PC-3 (cell line): ENCODE results near the gene FRMPD4. TPM values are rescaled to one million over a fixed set of nuclear protein-coding genes. Genes with fewer than 3 reads are reported as not detected.

ENCODE experiments used
- ATAC-seq: fragments of 200-7000 bp; cut with Tn5 transposase; 2 replicates; pipeline ENCODE4 v1.9.1; 2020; ENCODE audit warnings: mild to moderate bottlenecking, moderate library complexity
- BruUV-seq: library from RNA; stranded (reverse); fragments of 400-500 nt; replicated peaks from 2 replicates; lab custom pipeline; 2021; lab: Mats Ljungman, UMichigan
- CTCF ChIA-PET: fragments of 300-600 bp; sonication (Branson Sonifier 250); formaldehyde crosslinking; loops from one replicate; lab custom pipeline; 2022; ENCODE audit warnings: antibody characterized with exemption; lab: Charles Lee
- POLR2A ChIA-PET: fragments of 300-600 bp; sonication (Branson Sonifier 250); formaldehyde crosslinking; loops from one replicate; lab custom pipeline; 2022; ENCODE audit warnings: antibody characterized with exemption; ENCODE audit not compliant: unreplicated experiment; lab: Charles Lee
- DNase-seq: peaks from one replicate; pipeline ENCODE4 v3.0.0-alpha.2; 2015
- H2AFZ ChIP-seq: fragments of 300-600 bp; sonication (generic); 2 replicates; pipeline ENCODE4 v1.6.0; 2016; ENCODE audit warnings: antibody characterized with exemption, low read length
- H3F3A ChIP-seq: fragments of 300-600 bp; sonication (generic); one replicate; pipeline ENCODE4 v1.6.0; 2017; ENCODE audit warnings: antibody characterized with exemption, low read length, control low read depth, mild to moderate bottlenecking; ENCODE audit not compliant: unreplicated experiment
- H3K27ac ChIP-seq: fragments of 300-600 bp; sonication (generic); 2 replicates; pipeline ENCODE4 v1.5.1; 2016; ENCODE audit warnings: mild to moderate bottlenecking, low read length
- H3K27me3 ChIP-seq: fragments of 300-600 bp; sonication (generic); 2 replicates; pipeline ENCODE4 v1.6.1; 2016; ENCODE audit warnings: low read length, mixed read lengths
- H3K36me3 ChIP-seq: fragments of 300-600 bp; sonication (generic); 2 replicates; pipeline ENCODE4 v1.6.1; 2016; ENCODE audit warnings: low read depth, mixed run types, low read length, mixed read lengths
- H3K4me1 ChIP-seq: fragments of 300-600 bp; sonication (generic); 2 replicates; pipeline ENCODE4 v1.5.1; 2016; ENCODE audit warnings: low read length; ENCODE audit not compliant: insufficient read depth
- H3K4me2 ChIP-seq: fragments of 300-600 bp; sonication (generic); 2 replicates; pipeline ENCODE4 v1.6.0; 2016; ENCODE audit warnings: low read length
- H3K4me3 ChIP-seq: fragments of 300-600 bp; sonication (generic); 2 replicates; pipeline ENCODE4 v1.5.1; 2016; ENCODE audit warnings: mild to moderate bottlenecking, low read length, mixed read lengths
- H3K79me2 ChIP-seq: fragments of 300-600 bp; sonication (generic); 2 replicates; pipeline ENCODE4 v1.6.1; 2017; ENCODE audit warnings: low read length, mixed read lengths
- H3K9ac ChIP-seq: fragments of 300-600 bp; sonication (generic); 2 replicates; pipeline ENCODE4 v1.6.0; 2016; ENCODE audit warnings: mild to moderate bottlenecking, low read length
- H3K9me2 ChIP-seq: fragments of 300-600 bp; sonication (generic); replicated peaks from 2 replicates; pipeline ENCODE4 v1.6.1; 2016; ENCODE audit warnings: mixed run types, low read length, mixed read lengths
- H3K9me3 ChIP-seq: fragments of 300-600 bp; sonication (generic); 2 replicates; pipeline ENCODE4 v1.6.1; 2016; ENCODE audit warnings: low read length, mixed read lengths
- H4K20me1 ChIP-seq: fragments of 300-600 bp; sonication (generic); 2 replicates; pipeline ENCODE4 v1.6.1; 2016; ENCODE audit warnings: low read length, mixed read lengths
- CTCF ChIP-seq: fragments of 300-600 bp; sonication (generic); conservative IDR thresholded peaks from 2 replicates; pipeline ENCODE4 v1.5.1; 2017; ENCODE audit warnings: antibody characterized with exemption, low read depth, mild to moderate bottlenecking, low read length
- EZH2 ChIP-seq: fragments of 300-600 bp; sonication (generic); IDR thresholded peaks from one replicate; pipeline ENCODE4 v1.6.1; 2017; ENCODE audit warnings: antibody characterized with exemption, mild to moderate bottlenecking, low read length; ENCODE audit not compliant: unreplicated experiment
- EZH2phosphoT487 ChIP-seq: fragments of 300-600 bp; sonication (generic); IDR thresholded peaks from 2 replicates; pipeline ENCODE4 v1.6.1; 2018; ENCODE audit warnings: mild to moderate bottlenecking, antibody characterized with exemption, low read length, borderline replicate concordance
- intact Hi-C: fragments of 100-400 bp; cut with micrococcal nuclease; formaldehyde crosslinking; loops from 2 replicates; pipeline ENCODE4 v1.9.0; 2023
- total RNA-seq: library from RNA; depleted of rRNA; stranded (reverse); fragments of >200 nt; gene quantifications from 2 replicates; pipeline ENCODE4 v1.2.3, GENCODE V29; 2014

The FRMPD4 gene
- total RNA-seq, 1 experiment from 2014 or later: 0.15 TPM

DNA sequence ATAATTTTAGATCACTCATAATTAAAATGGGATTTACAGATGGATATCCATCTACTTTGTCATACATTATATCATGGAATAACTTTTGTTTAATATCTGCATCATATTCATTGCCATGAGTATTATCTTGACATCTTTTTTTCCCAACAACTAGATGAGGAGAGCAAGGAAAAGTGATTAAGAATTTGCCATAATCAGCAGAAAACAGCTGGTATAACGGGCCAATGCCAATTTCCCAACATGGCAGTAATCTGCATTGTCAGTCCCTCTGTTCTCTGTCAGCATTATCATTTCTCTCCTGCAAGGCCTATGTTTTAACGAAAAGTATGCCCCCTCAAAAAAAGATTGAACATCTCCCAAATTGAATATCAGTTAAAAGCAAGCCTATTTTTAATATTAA is 314.0 kb downstream of the FRMPD4 start:
- Histone ChIP-seq H3K9me2 (no peaks in the 10 kb centered on the region), H3K4me3 (no peak overlapping the region), H3K79me2 (no peaks in the 10 kb centered on the region), H3K4me1 (peaks cover 5% of the 10 kb centered on the region), H3K9ac (no peak overlapping the region), H3K27me3 (no peaks in the 10 kb centered on the region), H3K27ac (no peak overlapping the region), H2AFZ (no peak overlapping the region), H4K20me1 (no peaks in the 10 kb centered on the region), H3K9me3 (no peaks in the 10 kb centered on the region), H3K36me3 (no peaks in the 10 kb centered on the region), H3K4me2 (no peak overlapping the region), H3F3A (no peaks in the 10 kb centered on the region)
- no TSS peak for BruUV-seq
- POLR2A ChIA-PET: no interaction called here
- intact Hi-C loops: no loop called here
- DNase-seq (no peak), ATAC-seq (no peak)
- CTCF ChIA-PET: no interaction called here
- no peak for TF ChIP-seq EZH2phosphoT487
- TF ChIP-seq EZH2: no peak
- no peak for TF ChIP-seq CTCF

DNA sequence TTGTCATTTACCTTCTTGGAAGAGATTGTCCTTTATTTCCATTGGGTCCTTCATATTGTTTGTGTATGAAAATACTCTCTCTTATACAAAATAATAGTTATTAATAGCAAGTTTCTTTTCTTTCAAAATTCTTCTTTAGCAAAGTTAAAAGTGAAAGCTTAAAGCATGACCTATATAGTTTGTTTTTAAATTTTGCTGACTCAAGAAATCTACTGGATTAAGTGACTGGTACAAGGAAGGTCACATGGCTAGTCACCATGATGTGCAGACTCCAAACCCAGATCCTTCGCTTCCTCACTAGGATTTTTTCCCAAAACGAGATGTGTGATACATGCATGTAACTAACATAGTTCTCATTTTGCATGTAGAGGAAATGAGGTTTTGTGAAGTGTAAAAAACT is 322.7 kb downstream of the FRMPD4 start:
- no peak overlapping the region for H3K9ac ChIP-seq

DNA sequence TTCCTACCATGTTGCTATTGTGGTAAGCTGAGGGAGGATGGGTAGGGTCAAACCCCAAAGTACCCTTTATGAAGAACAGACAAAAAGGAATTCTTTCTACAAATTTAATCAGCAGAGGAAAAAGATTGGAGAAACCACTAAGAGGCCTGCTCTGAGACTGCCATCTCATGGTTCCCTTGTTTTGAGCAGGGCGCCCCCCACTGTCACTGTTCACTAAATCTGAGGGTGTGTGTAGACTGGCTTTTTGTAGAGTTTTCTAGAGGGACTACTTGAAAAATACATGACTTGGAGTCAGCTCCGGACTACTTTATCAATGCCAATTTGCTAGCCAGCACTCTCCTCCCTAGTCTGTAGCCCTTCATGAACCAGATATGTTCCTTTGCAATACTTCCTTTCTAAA is 324.8 kb downstream of the FRMPD4 start:
- no peak overlapping the region for H2AFZ ChIP-seq
- intact Hi-C loops: no loop called here
- H3K9me2 ChIP-seq: no peaks in the 10 kb centered on the region
- no peaks in the 10 kb centered on the region for H3K9me3 ChIP-seq
- no peaks in the 10 kb centered on the region for H3K36me3 ChIP-seq
- TF ChIP-seq CTCF (no peak), EZH2phosphoT487 (no peak), EZH2 (no peak)
- no peak overlapping the region for H3K4me3 ChIP-seq
- no peak for ATAC-seq
- H3K4me1 ChIP-seq: no peaks in the 10 kb centered on the region
- H3K27ac ChIP-seq: no peak overlapping the region
- CTCF ChIA-PET: no interaction called here
- H3K4me2 ChIP-seq: no peak overlapping the region
- no peaks in the 10 kb centered on the region for H4K20me1 ChIP-seq
- no TSS peak for BruUV-seq
- no peaks in the 10 kb centered on the region for H3K79me2 ChIP-seq
- DNase-seq: no peak
- H3K27me3 ChIP-seq: no peaks in the 10 kb centered on the region
- POLR2A ChIA-PET: no interaction called here
- no peaks in the 10 kb centered on the region for H3F3A ChIP-seq
- no peak overlapping the region for H3K9ac ChIP-seq

More for the DNA sequence above, 322.7 kb downstream of the FRMPD4 start:
- Histone ChIP-seq H3K27me3 (no peaks in the 10 kb centered on the region), H3K9me2 (no peaks in the 10 kb centered on the region), H3K4me2 (no peak overlapping the region), H3K36me3 (no peaks in the 10 kb centered on the region), H3K4me3 (no peak overlapping the region), H3K79me2 (no peaks in the 10 kb centered on the region), H3K4me1 (no peaks in the 10 kb centered on the region), H3K27ac (no peak overlapping the region), H4K20me1 (no peaks in the 10 kb centered on the region), H3K9me3 (no peaks in the 10 kb centered on the region), H2AFZ (no peak overlapping the region), H3F3A (no peaks in the 10 kb centered on the region)
- ChIA-PET CTCF (no interaction called here), POLR2A (no interaction called here)
- intact Hi-C loops: no loop called here
- ATAC-seq (no peak), DNase-seq (no peak)
- BruUV-seq: no TSS peak
- TF ChIP-seq EZH2: no peak
- no peak for TF ChIP-seq CTCF
- no peak for TF ChIP-seq EZH2phosphoT487
